Stimulated activated CD8-positive, alpha-beta memory T cell treated with anti-CD3 and anti-CD28 coated beads, Interleukin-12 subunit alpha, Interleukin-12 subunit beta, amount 100 ng/mL, for 24 hours (primary cell): ENCODE data around the gene ADPRH.

Experiments
- DNase-seq: peaks from one replicate; pipeline ENCODE4 v3.0.0-alpha.2; 2020; ENCODE audit errors: extremely low read depth

Gene ADPRH

DNA sequence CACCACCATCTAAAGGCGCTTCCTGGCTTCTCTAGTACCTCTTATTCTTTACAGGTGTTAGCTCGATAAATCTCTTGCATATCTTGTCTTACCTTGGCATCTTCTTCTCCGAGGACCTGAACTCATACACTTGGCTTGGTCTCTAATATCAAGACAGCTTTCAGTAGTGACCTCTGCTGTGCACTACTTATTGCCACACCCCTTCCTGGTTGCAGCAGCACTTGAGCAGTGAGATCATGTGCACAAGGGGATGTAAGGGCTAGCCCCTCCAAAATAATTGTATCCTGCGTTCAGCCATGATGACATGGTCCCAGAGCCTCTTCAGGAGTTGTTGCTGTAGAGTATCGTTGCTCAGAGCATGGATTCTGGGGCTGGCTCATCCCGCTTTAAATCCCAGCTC is 17.1 kb downstream of the ADPRH start:
- DNase-seq = no peak

GRCh38 chr3:119597548-119598288 is 18.4 kb downstream of the ADPRH start, which contains the start of gene PLA1A:
Gene PLA1A (plus strand): TSS chr3:119597885. CDS start chr3:119597914, 29 bp downstream.
- no peak for DNase-seq

- DNase-seq = no peak
Measured at GRCh38 chr3:119598410-119599098, 19.3 kb downstream of the ADPRH start.

GRCh38 chr3:119599558-119600174 is 20.4 kb downstream of the ADPRH start:
- DNase-seq = no peak

DNA sequence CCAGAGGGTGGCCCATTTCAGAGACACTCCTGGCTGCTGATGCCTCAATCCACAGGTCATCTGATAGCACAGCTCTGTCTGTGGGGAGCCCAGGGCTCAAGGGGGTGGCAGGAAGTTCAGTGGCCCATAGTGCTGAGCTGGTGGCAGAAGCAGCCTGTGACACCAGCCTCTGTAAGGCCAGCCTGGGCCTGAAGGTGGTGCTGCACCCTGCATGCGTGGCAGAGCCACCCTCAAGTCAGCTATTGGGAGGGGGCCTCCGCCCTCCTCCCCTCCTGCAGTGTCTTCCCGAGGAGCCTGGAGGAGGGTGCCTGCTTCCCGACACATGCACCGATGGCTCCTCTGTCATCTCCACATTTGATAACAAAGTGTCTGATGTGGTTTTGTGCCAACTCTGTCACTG is 21.4 kb downstream of the ADPRH start:
- no peak for DNase-seq

GRCh38 chr3:119601154-119601553 is 21.9 kb downstream of the ADPRH start:
- DNase-seq = no peak

- no peak for DNase-seq
Measured at GRCh38 chr3:119602676-119603075, 23.4 kb downstream of the ADPRH start.

- no peak for DNase-seq
Measured at GRCh38 chr3:119604878-119605277, 25.6 kb downstream of the ADPRH start.

DNA sequence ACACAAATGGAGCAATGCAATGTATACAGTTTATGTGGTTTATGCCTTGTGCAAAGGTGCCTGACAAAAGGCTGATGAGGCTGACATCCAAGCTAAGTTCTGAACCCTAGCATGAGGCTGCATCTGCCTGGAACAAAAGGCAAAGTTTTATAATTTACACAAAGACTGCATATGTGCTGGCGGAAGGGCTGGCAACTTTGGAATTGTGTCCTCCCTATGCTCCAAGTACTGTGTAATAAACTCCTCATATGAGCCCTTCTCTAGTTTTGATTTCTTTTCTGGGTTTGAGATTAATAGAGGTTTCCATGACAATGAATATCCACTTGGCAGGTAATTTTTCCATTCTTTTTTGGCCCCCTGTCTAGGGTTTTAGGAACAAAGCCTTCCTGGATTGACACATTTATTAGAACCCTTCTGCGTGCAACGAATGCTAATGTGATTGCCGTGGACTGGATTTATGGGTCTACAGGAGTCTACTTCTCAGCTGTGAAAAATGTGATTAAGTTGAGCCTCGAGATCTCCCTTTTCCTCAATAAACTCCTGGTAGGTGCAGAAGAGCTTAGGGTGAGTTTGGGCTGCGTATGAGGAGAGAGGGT is 29.2 kb downstream of the ADPRH start:
- no peak for DNase-seq

GRCh38 chr3:119609301-119609700 is 30.0 kb downstream of the ADPRH start:
- no peak for DNase-seq

GRCh38 chr3:119611664-119612063 is 32.4 kb downstream of the ADPRH start:
- DNase-seq = no peak

- DNase-seq = no peak
Measured at GRCh38 chr3:119613201-119613600, 33.9 kb downstream of the ADPRH start.

- no peak for DNase-seq
Measured at GRCh38 chr3:119613872-119614271, 34.6 kb downstream of the ADPRH start.

DNA sequence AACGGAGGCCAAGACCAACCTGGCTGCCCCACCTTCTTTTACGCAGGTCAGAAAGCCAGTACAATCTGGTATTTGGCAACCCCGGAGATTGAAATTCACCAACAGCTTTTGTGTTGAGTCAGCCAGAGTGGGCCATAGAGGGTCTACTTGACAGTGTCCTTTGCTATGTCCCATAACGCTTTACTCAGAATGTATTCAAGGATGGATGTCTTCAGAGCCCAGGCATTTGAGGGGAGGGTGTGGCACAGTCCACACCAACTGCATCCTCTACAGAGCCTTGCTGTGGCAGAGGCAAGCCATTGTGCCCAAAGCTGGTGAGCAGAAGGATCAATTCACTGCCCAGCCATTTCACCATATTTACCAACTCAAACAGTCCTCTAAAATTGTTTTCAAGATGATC is 36.8 kb downstream of the ADPRH start:
- no peak for DNase-seq

DNA sequence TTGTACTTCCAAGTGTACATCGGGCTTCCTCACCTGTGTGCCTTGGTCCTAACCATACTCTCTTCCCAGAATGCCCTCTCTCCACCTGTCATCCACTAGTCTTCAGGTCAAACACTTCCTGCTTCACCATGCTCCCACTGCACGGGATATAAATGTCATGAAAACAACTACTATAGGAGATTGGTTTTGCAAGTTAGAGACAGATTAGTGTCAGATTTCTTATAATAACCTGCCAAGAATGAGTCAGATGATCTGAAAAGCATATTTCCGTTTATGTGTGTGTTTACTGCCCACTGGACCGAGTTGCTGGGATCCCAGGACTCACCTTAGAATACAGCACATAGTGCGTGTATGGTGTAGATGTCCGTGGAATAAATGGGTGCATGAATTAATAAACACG is 39.8 kb downstream of the ADPRH start:
- DNase-seq = no peak

DNA sequence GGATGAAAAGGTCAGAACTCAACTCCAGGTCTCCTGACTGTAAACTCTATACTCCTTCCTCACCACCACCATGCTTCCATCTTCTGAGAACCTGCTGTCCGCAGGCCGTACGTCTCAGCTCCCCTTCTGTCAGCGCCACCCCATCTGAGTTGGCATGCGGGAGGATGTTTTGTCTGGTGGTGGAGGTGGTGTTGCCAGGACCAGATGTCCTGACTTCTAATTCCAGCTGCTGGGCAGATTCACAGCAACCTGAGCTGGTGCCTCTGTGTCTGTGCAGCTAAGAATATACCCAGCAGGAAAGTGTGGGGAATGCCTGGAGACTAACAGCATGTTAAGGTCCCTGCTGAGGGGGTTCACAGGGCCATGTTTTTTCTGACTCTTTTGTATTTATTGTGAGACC is 41.6 kb downstream of the ADPRH start:
- no peak for DNase-seq

DNA sequence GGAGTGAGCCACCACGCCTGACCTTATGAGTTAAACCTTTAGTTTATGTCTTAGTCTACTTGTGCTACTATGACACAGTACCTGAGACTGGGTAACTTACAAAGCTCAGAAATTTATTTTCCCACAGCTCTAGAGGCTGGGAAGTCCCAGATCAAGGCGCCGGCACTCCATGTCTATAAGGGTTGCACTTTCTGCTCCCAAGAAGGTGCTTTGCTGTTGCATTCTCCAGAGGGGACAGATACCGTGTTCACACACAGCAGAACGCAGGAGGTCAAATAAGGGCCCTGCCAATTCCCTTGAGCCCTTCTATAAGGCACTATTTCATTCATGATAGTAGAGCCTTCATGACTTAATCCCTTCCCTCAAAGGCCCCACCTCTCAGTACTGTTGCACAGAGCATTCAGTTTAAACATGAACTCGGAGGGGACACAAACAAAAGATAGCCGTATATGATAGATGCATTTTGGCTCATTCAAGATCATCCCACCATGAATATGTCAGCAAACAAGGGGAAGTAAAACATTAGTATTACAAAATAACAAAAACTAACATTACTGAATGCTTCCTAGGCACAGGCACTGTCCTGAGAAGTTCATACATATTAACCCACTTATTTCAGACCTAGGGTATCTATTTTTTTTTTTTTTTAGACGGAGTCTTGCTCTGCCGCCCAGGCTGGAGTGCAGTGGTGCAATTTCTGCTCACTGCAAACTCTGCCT is 44.9 kb downstream of the ADPRH start:
- no peak for DNase-seq

- no peak for DNase-seq
Measured at GRCh38 chr3:119625451-119626153, 46.3 kb downstream of the ADPRH start.

DNA sequence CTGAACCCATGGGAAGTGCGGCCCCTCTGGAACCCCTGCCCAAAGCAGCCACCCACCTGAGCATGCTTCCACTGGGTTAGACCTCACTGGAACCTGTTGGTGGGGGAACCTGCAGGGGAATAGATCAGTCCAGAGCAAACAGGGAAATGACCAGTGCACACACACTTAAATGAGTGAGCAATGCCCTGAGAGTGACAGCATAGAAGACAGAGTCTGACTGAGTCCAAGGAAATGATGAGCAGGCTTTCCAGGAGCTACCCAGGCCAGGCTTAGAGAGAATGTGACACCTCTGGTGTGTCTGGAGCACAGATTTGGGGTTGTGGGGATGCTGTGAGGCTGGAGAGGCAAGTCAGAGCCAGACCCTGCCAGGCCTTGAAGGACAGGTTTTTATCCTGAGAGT is 46.9 kb downstream of the ADPRH start:
- DNase-seq = no peak

DNA sequence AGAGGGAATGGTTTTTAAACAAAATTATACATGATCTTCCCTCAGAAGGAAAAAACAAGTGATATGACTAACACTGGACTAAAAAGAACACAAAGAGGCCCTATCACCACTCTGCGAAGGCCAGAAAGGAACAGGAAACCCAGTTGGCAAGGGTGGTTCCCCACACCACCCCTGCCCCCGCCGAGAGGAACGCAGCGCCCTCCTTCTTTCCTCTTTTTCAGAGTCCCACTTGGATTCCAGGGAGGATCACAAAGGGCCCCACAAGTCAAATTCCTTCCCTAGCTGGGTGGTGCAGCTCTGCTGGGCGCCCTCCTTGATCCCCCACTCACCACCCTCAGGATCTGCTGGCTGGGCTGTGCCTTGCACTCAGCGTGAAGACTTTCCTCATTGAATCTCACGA is 48.2 kb downstream of the ADPRH start:
- no peak for DNase-seq

DNA sequence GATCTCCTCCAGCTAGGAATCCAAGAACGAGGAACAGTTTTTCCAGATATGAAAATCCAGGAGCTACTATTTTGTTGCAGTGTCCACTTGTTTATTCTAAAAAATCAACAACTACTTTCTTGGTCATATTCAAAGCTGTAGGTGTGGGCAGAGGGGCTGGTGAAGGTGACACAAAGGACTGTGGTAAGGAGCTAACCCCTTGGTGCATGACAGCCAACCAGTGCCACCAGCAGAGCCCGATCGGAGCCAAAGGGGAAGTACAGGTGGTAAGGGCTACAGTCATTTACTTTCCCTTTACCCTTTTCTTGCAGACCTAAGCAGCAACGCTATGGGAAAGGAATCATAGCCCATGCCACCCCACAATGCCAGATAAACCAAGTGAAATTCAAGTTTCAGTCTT is 49.1 kb downstream of the ADPRH start:
- no peak for DNase-seq
